HCT116 (cell line): Measurements from ENCODE around the gene VSTM2L. TPM values are rescaled to one million over a fixed set of nuclear protein-coding genes. Genes with fewer than 3 reads are reported as not detected.

Source experiments
- ATAC-seq: fragments of 200-7000 bp; cut with Tn5 transposase; 2 replicates; pipeline ENCODE4 v1.9.1; 2020; ENCODE audit warnings: mild to moderate bottlenecking, moderate library complexity
- BruUV-seq: library from RNA; stranded (reverse); fragments of 400-500 nt; replicated peaks from 2 replicates; lab custom pipeline; 2021; lab: Mats Ljungman, UMichigan
- CTCF ChIA-PET: fragments of 300-600 bp; sonication (Branson Sonifier 250); formaldehyde crosslinking; loops from one replicate; lab custom pipeline; 2021; ENCODE audit warnings: antibody characterized with exemption; lab: Charles Lee
- POLR2A ChIA-PET: fragments of 300-600, 350-600 bp; sonication (Branson Sonifier 250); formaldehyde crosslinking; loops from one replicate; lab custom pipeline; 2021; ENCODE audit warnings: antibody characterized with exemption; lab: Charles Lee
- RAD21 ChIA-PET, 2 experiments: fragments of 300-600 bp; sonication (Branson Sonifier 250); formaldehyde crosslinking; loops; one replicate each; lab custom pipeline; 2023; ENCODE audit warnings: low total read pairs in 2 of 2; ENCODE audit not compliant: uncharacterized antibody in 2 of 2, unreplicated experiment in 2 of 2, low non-redundant PET in 1 of 2; lab: Charles Lee
- DNase-seq: peaks from one replicate; pipeline ENCODE4 v3.0.0-alpha.2; 2010; ENCODE audit warnings: low read depth, low spot score
- H2AFZ ChIP-seq: fragments of 200-600 bp; shearing (Covaris generic), sonication (generic); 2 replicates; pipeline ENCODE4 v1.6.1; 2017; ENCODE audit warnings: low read depth, mixed run types, mixed read lengths, antibody characterized with exemption, low read length; ENCODE audit not compliant: poor library complexity, severe bottlenecking
- H3K27ac ChIP-seq: 2 replicates; pipeline ENCODE4 v1.5.1; 2012; ENCODE audit warnings: low read depth, low read length
- H3K27me3 ChIP-seq: fragments of 200-600 bp; sonication (generic); 2 replicates; pipeline ENCODE4 v1.6.1; 2016; ENCODE audit warnings: mixed run types, low read length, mixed read lengths; ENCODE audit not compliant: insufficient read depth
- H3K36me3 ChIP-seq, 2 experiments: fragments of 200-500 bp in 1 of 2; fragments of 200-600 bp in 1 of 2; sonication (Bioruptor generic) in 1 of 2; sonication (generic) in 1 of 2; 2 replicates each; pipeline versions ENCODE4 v1.5.1 to v1.6.1; 2014 to 2016; ENCODE audit warnings: low read length in 2 of 2, inconsistent platforms in 1 of 2, mixed read lengths in 1 of 2, mixed run types in 1 of 2; ENCODE audit not compliant: insufficient read depth in 2 of 2, control insufficient read depth in 1 of 2
- H3K4me1 ChIP-seq, 2 experiments: fragments of 200-600 bp in 1 of 2; sonication (generic) in 1 of 2; 2 replicates each; pipeline versions ENCODE4 v1.5.1 to v1.6.1; 2012 to 2017; ENCODE audit warnings: low read length in 2 of 2, inconsistent platforms in 1 of 2, mild to moderate bottlenecking in 1 of 2, mixed read lengths in 1 of 2, mixed run types in 1 of 2, moderate library complexity in 1 of 2; ENCODE audit not compliant: insufficient read depth in 2 of 2, control insufficient read depth in 1 of 2
- H3K4me2 ChIP-seq: fragments of 200-600 bp; sonication (generic); 2 replicates; pipeline ENCODE4 v1.6.1; 2017; ENCODE audit warnings: mixed run types, low read length, mixed read lengths
- H3K4me3 ChIP-seq, 2 experiments: fragments of 200-600 bp in 1 of 2; sonication (generic) in 1 of 2; replicated peaks in 1 of 2; 2 replicates each; pipeline ENCODE4 v1.5.1; 2011 to 2016; ENCODE audit warnings: low read length in 2 of 2, control low read depth in 1 of 2, low read depth in 1 of 2, mild to moderate bottlenecking in 1 of 2, mixed read lengths in 1 of 2, mixed run types in 1 of 2
- H3K79me2 ChIP-seq: fragments of 200-600 bp; sonication (generic); 2 replicates; pipeline ENCODE4 v1.6.1; 2017; ENCODE audit warnings: mild to moderate bottlenecking, mixed run types, low read length, moderate library complexity, mixed read lengths; ENCODE audit not compliant: insufficient read depth
- H3K9ac ChIP-seq: fragments of 200-600 bp; sonication (generic); 2 replicates; pipeline ENCODE4 v1.6.1; 2016; ENCODE audit warnings: low read length, mixed read lengths
- H3K9me2 ChIP-seq: fragments of 200-600 bp; sonication (generic), shearing (Covaris generic); 2 replicates; pipeline ENCODE4 v1.6.1; 2017; ENCODE audit warnings: mixed run types, mild to moderate bottlenecking, moderate library complexity; ENCODE audit not compliant: insufficient read depth
- H3K9me3 ChIP-seq, 2 experiments: fragments of 200-500 bp in 1 of 2; fragments of 200-600 bp in 1 of 2; sonication (Bioruptor generic) in 1 of 2; sonication (generic) in 1 of 2; 2 replicates each; pipeline ENCODE4 v1.6.1; 2014 to 2017; ENCODE audit warnings: low read length in 2 of 2, mixed read lengths in 2 of 2, inconsistent platforms in 1 of 2, low read depth in 1 of 2, mild to moderate bottlenecking in 1 of 2, mixed run types in 1 of 2, moderate library complexity in 1 of 2; ENCODE audit not compliant: control insufficient read depth in 1 of 2, insufficient read depth in 1 of 2
- H4K20me1 ChIP-seq: fragments of 200-600 bp; sonication (generic), shearing (Covaris generic); 2 replicates; pipeline ENCODE4 v1.6.1; 2017; ENCODE audit warnings: mixed run types, mild to moderate bottlenecking, moderate library complexity; ENCODE audit not compliant: insufficient read depth
- ATF3 ChIP-seq: IDR thresholded peaks from 2 replicates; pipeline ENCODE4 v1.6.1; 2012
- CBX3 ChIP-seq: IDR thresholded peaks from 2 replicates; pipeline ENCODE4 v1.6.1; 2012; ENCODE audit warnings: low read depth
- CTCF ChIP-seq, 3 experiments: fragments of 200-600 bp in 1 of 3; sonication (generic) in 1 of 3; IDR thresholded peaks in 2 of 3; conservative IDR thresholded peaks in 1 of 3; 2 replicates each; pipeline ENCODE4 v1.5.1; 2012 to 2017; ENCODE audit warnings: low read depth in 2 of 3, low read length in 2 of 3, antibody characterized with exemption in 1 of 3, borderline replicate concordance in 1 of 3, control low read depth in 1 of 3, mild to moderate bottlenecking in 1 of 3, mixed read lengths in 1 of 3, mixed run types in 1 of 3, moderate library complexity in 1 of 3; ENCODE audit not compliant: insufficient read depth in 1 of 3
- MAX ChIP-seq: IDR thresholded peaks from 2 replicates; pipeline ENCODE4 v1.6.1; 2012
- SIN3A ChIP-seq: IDR thresholded peaks from 2 replicates; pipeline ENCODE4 v1.6.1; 2012; ENCODE audit warnings: low read depth
- ZFX ChIP-seq: fragments of 450-650 bp; IDR thresholded peaks from 2 replicates; pipeline ENCODE4 v1.6.1; 2017
- intact Hi-C: fragments of 100-400 bp; cut with micrococcal nuclease; formaldehyde crosslinking; loops from 2 replicates; pipeline ENCODE4 v1.10.0; 2022
- total RNA-seq: library from RNA; stranded (reverse); gene quantifications from one replicate; pipeline ENCODE4 v1.2.1, GENCODE V29; 2021; ENCODE audit not compliant: unreplicated experiment

VSTM2L gene
- total RNA-seq, 1 experiment from 2014 or later, result 0.69 TPM

GRCh38 chr20:37899105-37900045 lies 3.6 kb upstream of the VSTM2L start:
- no TSS peak for BruUV-seq
- no peak overlapping the region for H3K27ac ChIP-seq
- no peaks in the 10 kb centered on the region for H3K9me2 ChIP-seq
- no peaks in the 10 kb centered on the region for H4K20me1 ChIP-seq
- no peaks in the 10 kb centered on the region for H3K36me3 ChIP-seq
- RAD21 ChIA-PET, result no interaction called here
- no peaks in the 10 kb centered on the region for H3K4me1 ChIP-seq
- DNase-seq, result no peak
- intact Hi-C loops, result loop anchor here (10.0 kb wide), 1 partner anchor 245 kb away; no protein-coding TSS in a partner anchor
- no peak overlapping the region for H3K9ac ChIP-seq
- CTCF ChIA-PET, result no interaction called here
- H3K4me3 ChIP-seq, result no peak overlapping the region
- POLR2A ChIA-PET, result no interaction called here
- no peaks in the 10 kb centered on the region for H3K79me2 ChIP-seq
- no peaks in the 10 kb centered on the region for H3K9me3 ChIP-seq
- no peak overlapping the region for H3K4me2 ChIP-seq
- TF ChIP-seq CTCF (IDR thresholded peaks at IDR 0.05 in 2 of 3, conservative IDR thresholded peaks at IDR 0.05 in 1 of 3; ENCODE audit: borderline replicate concordance in 1 of 3, insufficient read depth in 1 of 3, low read depth in 2 of 3, low read length in 2 of 3) (0 out of 6 replicates have a peak, but pooled peaks of 1 of the 3 experiments have one; percentile 6), MAX (no peak), ATF3 (no peak), ZFX (no peak), SIN3A (no peak), CBX3 (no peak)
- no peak overlapping the region for H2AFZ ChIP-seq
- ATAC-seq, result no peak
- H3K27me3 ChIP-seq, result peaks cover 11% of the 10 kb centered on the region; the same call in 1 of the 2 replicates
